Memory B cell (primary cell): ENCODE measurements around the gene COPE.

ENCODE experiments used
- ATAC-seq: fragments of 150-1000 bp; cut with Tn5 transposase; 2 replicates; pipeline ENCODE4 v1.10.0; 2021; ENCODE audit warnings: low read depth, mild to moderate bottlenecking, moderate library complexity
- DNase-seq, 2 donors: peaks; one replicate each; pipeline ENCODE4 v3.0.0; 2022; ENCODE audit warnings: low spot score in 2 of 2
- H3K27ac Mint-ChIP-seq: one replicate; pipeline ENCODE4 v1.8.0; 2022; ENCODE audit warnings: mild to moderate bottlenecking, moderate library complexity, mixed read lengths
- H3K27me3 Mint-ChIP-seq: one replicate; pipeline ENCODE4 v1.8.0; 2022; ENCODE audit warnings: mixed read lengths
- H3K36me3 Mint-ChIP-seq: one replicate; pipeline ENCODE4 v1.8.0; 2022; ENCODE audit warnings: mild to moderate bottlenecking, mixed read lengths
- H3K4me1 Mint-ChIP-seq: one replicate; pipeline ENCODE4 v1.8.0; 2022; ENCODE audit warnings: mixed read lengths
- H3K4me3 Mint-ChIP-seq: one replicate; pipeline ENCODE4 v1.8.0; 2022; ENCODE audit warnings: mild to moderate bottlenecking, moderate library complexity, mixed read lengths
- H3K9me3 Mint-ChIP-seq: one replicate; pipeline ENCODE4 v1.8.0; 2022; ENCODE audit warnings: mixed read lengths

The COPE gene

DNA sequence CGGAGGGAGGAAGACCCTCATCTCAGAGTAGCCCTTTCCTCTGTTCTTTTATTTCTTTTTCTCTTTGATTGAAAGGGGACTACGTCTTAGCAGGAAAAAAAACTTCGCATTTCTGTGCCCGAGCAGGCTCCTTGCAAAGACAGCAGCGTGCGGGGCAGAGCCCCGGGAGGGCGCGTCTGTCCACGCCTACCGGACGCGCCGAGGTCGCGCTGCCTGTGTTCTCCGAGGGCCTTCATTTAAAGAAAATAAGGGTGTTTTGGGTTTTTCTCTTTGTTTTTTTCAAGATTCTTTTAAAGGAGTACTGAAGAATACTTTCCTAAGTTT, 52.4 kb downstream of the COPE start:
- H3K27me3 Mint-ChIP-seq: peaks cover 7% of the 10 kb centered on the region
- H3K4me3 Mint-ChIP-seq: no peak overlapping the region
- ATAC-seq: no peak
- H3K9me3 Mint-ChIP-seq: no peaks in the 10 kb centered on the region
- H3K4me1 Mint-ChIP-seq: peaks cover 8% of the 10 kb centered on the region
- no peak overlapping the region for H3K27ac Mint-ChIP-seq
- no peak for DNase-seq
- H3K36me3 Mint-ChIP-seq: peaks cover 10% of the 10 kb centered on the region

DNA sequence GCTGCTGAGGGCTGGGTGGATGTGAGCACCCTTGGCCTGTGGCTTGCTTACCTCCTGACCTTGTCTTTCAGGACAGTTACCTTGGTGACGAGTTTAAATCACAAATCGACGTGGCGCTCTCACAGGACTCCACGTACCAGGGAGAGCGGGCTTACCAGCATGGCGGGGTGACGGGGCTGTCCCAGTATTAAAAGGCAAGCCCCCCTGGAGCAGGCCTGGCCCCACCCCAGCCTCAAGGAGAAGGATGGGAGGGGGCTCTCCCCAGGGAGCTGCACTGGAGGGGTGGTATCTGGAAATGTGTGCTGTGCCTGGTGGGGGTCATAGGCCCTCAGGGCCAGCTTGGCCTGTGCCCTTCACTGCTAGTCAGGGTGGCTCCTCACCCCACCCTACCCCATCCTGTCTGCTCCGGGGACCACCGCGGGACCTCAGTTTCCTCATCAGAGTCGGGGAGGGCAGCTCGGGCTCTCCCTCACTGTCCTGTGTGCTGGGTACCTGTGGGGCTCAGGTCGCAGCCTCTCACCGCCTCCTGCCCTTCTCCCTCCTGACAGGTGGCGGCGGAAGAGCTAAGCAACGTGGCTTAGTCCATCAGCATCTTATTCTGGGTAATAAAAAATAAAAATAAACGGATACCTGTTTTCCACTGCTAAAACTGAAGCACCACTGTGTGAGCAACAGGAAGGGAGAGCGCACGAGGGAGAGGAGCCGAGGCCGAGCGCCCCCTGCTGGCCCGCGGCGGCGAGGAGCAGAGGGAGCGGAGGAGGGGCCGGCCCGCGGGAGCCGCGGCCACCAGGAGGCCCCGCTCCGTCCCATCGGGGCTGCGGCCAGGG, 53.0 kb downstream of the COPE start:
- Mint-ChIP-seq H3K9me3 (no peaks in the 10 kb centered on the region), H3K4me1 (peaks cover 10% of the 10 kb centered on the region), H3K4me3 (no peak overlapping the region), H3K36me3 (peaks cover 12% of the 10 kb centered on the region), H3K27ac (no peak overlapping the region), H3K27me3 (peaks cover 4% of the 10 kb centered on the region)
- ATAC-seq (peak; percentile 90), DNase-seq (peak; percentile 73 to 78)

DNA sequence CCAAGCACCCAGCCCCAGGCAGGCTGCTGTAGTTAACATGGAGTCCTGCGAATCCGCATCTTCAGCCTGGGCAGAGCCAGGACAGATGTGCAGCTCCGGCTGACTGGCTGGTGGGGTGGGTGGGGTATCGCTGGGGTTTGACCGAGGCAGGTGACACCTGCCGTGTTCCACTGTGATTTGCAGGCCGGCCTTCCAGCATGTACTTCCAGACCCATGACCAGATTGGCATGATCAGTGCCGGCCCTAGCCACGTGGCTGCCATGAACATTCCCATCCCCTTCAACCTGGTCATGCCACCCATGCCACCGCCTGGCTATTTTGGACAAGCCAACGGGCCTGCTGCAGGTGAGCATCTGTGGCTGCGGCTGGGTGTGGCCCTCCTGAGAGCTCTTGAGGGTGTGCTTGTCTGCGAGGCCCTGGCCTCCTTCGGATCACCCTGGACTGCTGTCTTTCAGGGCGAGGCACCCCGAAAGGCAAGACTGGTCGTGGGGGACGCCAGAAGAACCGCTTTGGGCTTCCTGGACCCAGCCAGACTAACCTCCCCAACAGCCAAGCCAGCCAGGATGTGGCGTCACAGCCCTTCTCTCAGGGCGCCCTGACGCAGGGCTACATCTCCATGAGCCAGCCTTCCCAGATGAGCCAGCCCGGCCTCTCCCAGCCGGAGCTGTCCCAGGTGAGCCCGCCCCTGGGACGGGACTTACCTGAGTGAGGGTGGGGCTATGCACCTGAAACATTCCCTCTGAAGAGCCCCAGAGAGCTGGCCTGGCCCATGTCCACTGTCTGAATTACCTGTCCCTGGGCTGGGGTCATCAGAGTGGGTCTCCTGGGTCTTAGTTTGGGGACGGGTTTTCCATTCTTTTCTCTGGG, 53.8 kb downstream of the COPE start:
- no peak overlapping the region for H3K4me3 Mint-ChIP-seq
- H3K27me3 Mint-ChIP-seq: no peaks in the 10 kb centered on the region
- DNase-seq: no peak
- peaks cover 16% of the 10 kb centered on the region for H3K36me3 Mint-ChIP-seq
- no peak for ATAC-seq
- H3K27ac Mint-ChIP-seq: no peak overlapping the region
- no peaks in the 10 kb centered on the region for H3K9me3 Mint-ChIP-seq
- H3K4me1 Mint-ChIP-seq: peaks cover 8% of the 10 kb centered on the region

DNA sequence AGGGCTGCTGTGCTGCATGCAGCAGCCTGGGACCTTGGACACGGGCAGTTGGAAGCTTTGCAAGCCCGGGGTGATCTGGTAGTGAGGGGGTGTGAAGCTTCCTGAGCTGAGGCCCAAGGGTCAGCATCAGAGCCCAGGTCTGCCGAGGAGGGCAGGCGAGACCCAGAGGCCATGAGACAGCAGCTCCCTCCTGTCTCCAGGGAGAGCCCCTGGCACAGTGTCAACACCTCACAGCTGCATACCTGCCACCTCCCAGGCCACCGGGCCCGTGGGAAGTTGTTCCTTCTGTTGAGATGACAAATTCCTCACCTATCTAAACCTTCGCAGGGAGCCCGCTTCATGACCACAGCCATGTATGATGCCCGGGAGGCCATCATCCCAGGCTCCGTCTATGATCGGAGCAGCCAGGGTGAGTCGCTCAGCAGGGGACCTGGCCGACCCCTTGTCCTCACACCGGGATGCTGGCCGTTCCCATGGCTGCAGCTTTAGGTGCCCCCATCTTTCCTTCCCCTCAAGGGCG, 55.3 kb downstream of the COPE start:
- H3K4me3 Mint-ChIP-seq: no peak overlapping the region
- peaks cover 8% of the 10 kb centered on the region for H3K4me1 Mint-ChIP-seq
- no peaks in the 10 kb centered on the region for H3K9me3 Mint-ChIP-seq
- H3K36me3 Mint-ChIP-seq: peaks cover 16% of the 10 kb centered on the region
- no peak overlapping the region for H3K27ac Mint-ChIP-seq
- H3K27me3 Mint-ChIP-seq: no peaks in the 10 kb centered on the region
- ATAC-seq (no peak), DNase-seq (no peak)

DNA sequence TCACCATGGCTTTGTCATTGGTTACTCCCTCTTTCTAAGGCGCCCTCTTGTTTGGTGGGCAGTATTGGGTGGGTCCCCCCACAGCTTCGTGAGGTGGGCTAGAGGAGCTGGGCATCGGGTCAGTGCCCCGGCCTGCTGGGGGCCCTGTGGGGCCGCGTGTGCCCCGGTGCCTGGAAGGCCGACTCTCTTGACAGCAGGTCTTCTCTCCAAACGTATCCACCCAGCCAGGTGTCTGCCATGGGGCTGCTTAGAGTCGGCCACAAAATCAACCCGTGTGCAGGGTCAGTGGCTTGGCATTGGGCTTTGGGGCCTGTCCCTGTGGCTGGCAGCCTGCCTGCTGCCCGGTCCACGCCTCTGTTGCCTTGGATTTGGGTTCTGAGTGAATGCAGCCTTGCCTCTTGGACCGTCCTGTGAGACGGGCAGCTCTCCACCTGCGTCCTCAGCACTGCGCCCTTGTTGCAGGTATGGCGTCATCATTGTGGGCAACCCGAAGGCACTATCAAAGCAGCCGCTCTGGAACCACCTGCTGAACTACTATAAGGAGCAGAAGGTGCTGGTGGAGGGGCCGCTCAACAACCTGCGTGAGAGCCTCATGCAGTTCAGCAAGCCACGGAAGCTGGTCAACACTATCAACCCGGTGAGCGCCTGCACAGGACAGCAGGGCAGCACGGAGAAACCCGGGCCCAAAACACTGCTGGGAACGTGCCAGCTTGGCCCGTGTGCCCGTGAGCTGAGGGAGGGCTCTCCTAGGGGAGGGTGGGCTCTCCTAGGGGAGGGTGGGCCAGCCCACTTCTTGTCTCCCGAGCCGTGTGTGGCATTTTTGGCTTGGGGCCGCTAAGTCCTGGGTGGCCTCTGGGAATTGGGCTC, 56.0 kb downstream of the COPE start:
- Mint-ChIP-seq H3K4me3 (no peak overlapping the region), H3K9me3 (no peaks in the 10 kb centered on the region), H3K36me3 (peaks cover 13% of the 10 kb centered on the region), H3K27ac (no peak overlapping the region), H3K4me1 (peaks cover 8% of the 10 kb centered on the region), H3K27me3 (no peaks in the 10 kb centered on the region)
- DNase-seq: no peak
- ATAC-seq: no peak

DNA sequence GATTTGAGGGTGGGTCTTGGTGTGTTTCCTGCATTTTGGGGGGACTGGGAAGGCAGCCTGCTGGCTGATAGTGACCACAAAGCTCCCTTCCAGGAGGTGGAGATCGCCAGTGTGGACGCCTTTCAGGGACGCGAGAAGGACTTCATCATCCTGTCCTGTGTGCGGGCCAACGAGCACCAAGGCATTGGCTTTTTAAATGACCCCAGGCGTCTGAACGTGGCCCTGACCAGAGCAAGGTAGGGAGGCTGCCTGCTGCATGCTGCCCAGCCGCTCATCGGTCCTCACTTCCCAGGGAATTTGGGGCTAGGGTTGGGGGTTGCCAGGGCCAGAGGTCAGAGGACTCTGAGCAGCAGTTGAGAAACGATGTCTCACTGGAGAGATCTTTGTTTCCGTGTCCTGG, 57.3 kb downstream of the COPE start:
- no peaks in the 10 kb centered on the region for H3K27me3 Mint-ChIP-seq
- H3K4me3 Mint-ChIP-seq: no peak overlapping the region
- H3K4me1 Mint-ChIP-seq: peaks cover 8% of the 10 kb centered on the region
- H3K27ac Mint-ChIP-seq: no peak overlapping the region
- H3K36me3 Mint-ChIP-seq: peaks cover 10% of the 10 kb centered on the region
- DNase-seq (no peak), ATAC-seq (no peak)
- H3K9me3 Mint-ChIP-seq: no peaks in the 10 kb centered on the region

DNA sequence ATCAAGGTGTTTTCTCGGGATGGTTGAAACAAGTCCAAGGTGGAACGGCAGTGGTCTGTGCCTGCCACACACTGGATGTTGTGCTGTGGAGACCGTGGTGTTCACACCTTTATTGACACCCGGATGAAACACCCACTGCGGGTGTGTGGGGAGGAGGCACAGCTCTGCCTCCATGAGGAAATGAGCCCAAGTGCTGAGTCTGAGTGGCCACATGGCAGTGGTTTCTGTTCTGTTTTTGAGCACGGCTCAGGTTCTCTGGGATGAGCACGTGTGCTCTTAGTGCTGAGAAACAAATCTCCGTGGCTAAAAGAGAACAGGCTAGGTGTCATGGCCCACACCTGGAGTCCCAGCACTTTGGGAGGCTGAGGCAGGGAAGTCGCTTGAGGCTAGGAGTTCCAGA, 58.0 kb downstream of the COPE start:
- H3K4me1 Mint-ChIP-seq: peaks cover 8% of the 10 kb centered on the region
- H3K9me3 Mint-ChIP-seq: no peaks in the 10 kb centered on the region
- no peak overlapping the region for H3K27ac Mint-ChIP-seq
- peak; percentile 97 for ATAC-seq
- peak in 1 of 2 donors; percentile 39 for DNase-seq
- peak overlapping the region; percentile 30 for H3K4me3 Mint-ChIP-seq
- H3K36me3 Mint-ChIP-seq: peaks cover 12% of the 10 kb centered on the region
- H3K27me3 Mint-ChIP-seq: no peaks in the 10 kb centered on the region

DNA sequence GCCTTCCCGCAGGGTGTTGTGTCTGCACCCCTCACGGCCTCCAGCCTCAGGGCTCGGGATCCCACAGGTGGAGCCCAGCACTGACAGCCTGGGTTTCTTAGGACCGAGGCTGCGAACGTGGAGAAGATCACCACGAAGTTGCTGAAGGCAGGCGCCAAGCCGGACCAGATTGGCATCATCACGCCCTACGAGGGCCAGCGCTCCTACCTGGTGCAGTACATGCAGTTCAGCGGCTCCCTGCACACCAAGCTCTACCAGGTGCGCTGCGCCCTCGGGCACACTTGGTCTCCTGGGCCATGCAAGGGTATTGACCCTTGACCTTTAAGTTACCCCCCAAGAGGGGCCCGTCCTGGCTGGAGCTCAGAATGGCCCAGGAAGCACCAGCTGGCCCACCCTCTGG, 58.5 kb downstream of the COPE start:
- Mint-ChIP-seq H3K36me3 (peaks cover 10% of the 10 kb centered on the region), H3K27me3 (no peaks in the 10 kb centered on the region), H3K4me3 (no peak overlapping the region), H3K9me3 (no peaks in the 10 kb centered on the region), H3K27ac (no peak overlapping the region), H3K4me1 (peaks cover 8% of the 10 kb centered on the region)
- no peak for DNase-seq
- no peak for ATAC-seq

DNA sequence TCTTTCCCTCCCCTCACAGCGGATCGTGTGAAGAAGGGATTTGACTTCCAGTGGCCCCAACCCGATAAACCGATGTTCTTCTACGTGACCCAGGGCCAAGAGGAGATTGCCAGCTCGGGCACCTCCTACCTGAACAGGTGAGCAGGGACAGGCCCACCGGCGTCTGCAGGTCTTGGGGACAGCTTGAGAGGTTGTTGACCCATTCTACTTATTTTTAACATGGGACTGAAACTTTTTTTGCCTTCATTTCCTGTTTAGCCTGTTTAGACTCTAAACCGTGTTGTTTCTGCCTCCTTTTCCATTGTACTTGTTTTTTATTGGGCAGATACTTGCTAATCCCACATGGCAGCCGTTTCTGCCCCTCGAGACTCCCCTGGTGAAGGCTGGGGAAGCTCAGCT, 58.9 kb downstream of the COPE start:
- Mint-ChIP-seq H3K4me3 (no peak overlapping the region), H3K27me3 (no peaks in the 10 kb centered on the region), H3K4me1 (peaks cover 8% of the 10 kb centered on the region), H3K36me3 (peaks cover 12% of the 10 kb centered on the region), H3K9me3 (no peaks in the 10 kb centered on the region), H3K27ac (no peak overlapping the region)
- DNase-seq (no peak), ATAC-seq (no peak)

DNA sequence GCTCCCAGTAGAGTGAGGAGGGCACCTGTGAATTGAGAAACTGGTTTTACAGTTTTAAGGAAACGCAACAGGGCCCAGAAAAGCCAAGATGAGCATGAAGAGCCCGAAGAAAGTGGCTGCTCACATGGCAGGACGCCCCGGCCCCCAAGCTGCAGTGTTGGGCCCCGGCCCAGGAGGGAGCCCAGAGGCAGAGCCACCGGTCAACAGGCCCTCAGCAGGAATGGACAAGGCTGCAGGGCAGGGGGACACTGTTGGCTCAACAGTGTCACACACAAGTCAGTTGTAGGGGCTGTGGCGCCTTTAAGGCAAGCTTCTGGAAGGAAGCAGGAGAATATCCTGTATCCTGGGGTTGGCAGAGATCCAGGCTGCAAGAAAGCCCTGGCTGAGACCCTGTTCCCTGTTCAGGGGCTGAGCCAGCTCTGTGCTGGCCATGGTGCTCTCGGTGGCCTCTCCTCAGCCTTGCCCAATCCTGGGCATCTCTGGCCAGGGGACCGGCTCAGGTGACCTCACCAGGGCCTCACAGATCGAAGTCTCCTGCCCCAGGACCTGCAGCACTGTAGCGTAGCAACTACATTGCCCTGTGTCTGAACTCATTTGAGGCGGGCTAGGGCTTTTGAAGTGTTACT, 59.4 kb downstream of the COPE start:
- H3K4me3 Mint-ChIP-seq: no peak overlapping the region
- H3K36me3 Mint-ChIP-seq: peaks cover 14% of the 10 kb centered on the region
- H3K27ac Mint-ChIP-seq: no peak overlapping the region
- H3K27me3 Mint-ChIP-seq: no peaks in the 10 kb centered on the region
- DNase-seq: no peak
- no peaks in the 10 kb centered on the region for H3K9me3 Mint-ChIP-seq
- ATAC-seq: no peak
- H3K4me1 Mint-ChIP-seq: peaks cover 8% of the 10 kb centered on the region

DNA sequence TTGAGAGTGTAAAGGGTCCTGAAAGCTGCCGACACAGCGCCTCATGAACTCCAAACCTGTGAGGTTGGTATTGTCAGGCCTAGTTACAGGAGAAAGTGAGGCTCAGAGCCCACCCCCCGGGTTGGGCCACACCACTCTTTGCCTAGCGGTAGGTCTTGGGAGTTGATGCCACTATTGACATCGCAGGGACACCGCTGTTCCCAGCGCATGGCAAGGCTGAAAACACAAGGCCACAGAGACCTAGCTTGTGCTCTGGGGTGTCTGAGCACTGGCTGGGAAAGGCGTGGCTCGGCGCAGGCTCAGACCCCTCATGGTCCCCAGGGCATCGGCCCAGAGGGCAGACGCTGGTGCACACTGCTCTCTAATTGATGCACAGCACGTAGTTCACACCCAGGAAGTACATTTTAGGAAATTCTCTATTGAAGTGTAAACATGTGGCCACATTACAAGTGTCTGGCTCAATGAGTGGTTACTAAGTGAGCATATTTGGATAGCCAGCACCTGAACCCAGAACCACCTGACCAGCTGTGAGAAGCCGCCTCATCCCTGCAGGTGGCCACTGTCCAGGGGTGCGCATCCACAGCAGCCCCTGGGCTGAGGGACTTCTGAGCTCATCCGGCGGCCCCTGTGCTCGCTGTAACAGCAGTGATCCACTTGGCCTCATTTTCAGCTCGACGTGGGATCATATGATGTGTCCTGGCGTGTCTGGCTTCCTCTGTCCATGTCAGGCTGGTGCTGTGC, 60.1 kb downstream of the COPE start:
- H3K4me1 Mint-ChIP-seq: peaks cover 8% of the 10 kb centered on the region
- DNase-seq (no peak), ATAC-seq (no peak)
- no peak overlapping the region for H3K4me3 Mint-ChIP-seq
- H3K36me3 Mint-ChIP-seq: peaks cover 15% of the 10 kb centered on the region
- no peaks in the 10 kb centered on the region for H3K9me3 Mint-ChIP-seq
- H3K27me3 Mint-ChIP-seq: no peaks in the 10 kb centered on the region
- no peak overlapping the region for H3K27ac Mint-ChIP-seq

DNA sequence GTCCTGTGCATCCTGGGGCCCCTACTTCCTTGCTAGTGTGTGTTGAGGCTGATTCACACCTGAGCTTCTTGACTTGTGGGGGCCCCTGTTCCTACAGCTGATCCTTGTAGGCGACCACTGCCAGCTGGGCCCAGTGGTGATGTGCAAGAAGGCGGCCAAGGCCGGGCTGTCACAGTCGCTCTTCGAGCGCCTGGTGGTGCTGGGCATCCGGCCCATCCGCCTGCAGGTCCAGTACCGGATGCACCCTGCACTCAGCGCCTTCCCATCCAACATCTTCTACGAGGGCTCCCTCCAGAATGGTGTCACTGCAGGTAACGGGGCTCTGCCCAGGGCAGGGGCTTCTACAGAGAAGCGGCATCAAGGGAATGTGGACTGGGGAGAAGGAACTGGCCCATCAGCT, 62.0 kb downstream of the COPE start:
- H3K36me3 Mint-ChIP-seq: peaks cover 25% of the 10 kb centered on the region

More for the DNA sequence above, 62.0 kb downstream of the COPE start:
- Mint-ChIP-seq H3K27ac (no peak overlapping the region), H3K27me3 (no peaks in the 10 kb centered on the region), H3K4me1 (peaks cover 8% of the 10 kb centered on the region), H3K9me3 (no peaks in the 10 kb centered on the region), H3K4me3 (no peak overlapping the region)
- DNase-seq (no peak), ATAC-seq (no peak)
